ENCODE results near the gene PTTG1IP. TPM values are rescaled to one million over a fixed set of nuclear protein-coding genes. Genes with fewer than 3 reads are reported as not detected.

The PTTG1IP gene
- total and polyA plus RNA-seq, 2 of the 13 experiments (the other 11 are each of a cell fraction or from before 2014, with no cell fraction given): 161 to 700 TPM

DNA sequence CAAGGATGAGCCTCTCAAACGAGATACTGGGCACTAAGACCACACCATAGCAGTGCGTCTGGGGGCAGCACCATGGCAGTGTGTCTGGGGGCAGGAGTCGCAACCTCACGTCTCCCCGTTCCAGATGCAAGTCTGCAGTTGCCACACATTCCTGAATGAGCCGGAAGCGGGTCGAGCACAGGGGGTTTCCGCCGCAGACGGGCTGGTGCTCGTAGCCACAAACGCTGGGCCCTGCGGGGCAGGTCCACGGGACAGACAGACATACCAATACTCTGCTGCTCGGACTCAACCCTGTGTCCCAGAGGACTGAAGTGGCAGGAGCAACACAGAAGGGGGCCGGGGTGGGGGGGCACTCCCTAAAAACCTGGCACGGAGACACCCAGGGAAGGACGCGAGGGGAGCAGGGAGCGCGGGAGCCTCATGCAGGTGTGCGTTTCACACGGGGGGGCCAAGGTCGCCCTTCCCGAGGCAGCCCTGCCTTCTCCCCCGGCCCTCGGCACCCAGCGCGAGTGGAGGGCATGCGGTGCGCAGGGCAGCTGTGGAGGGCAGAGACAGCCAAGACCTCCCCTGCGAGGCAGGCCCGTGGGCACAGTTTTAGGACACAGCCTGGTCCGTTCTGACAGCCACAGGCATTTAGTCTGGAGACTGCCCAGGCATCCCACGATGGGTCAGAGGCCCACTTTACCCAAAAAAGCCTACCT, 24.5 kb downstream of the PTTG1IP start (continued):
- TF ChIP-seq, protein P1, sequence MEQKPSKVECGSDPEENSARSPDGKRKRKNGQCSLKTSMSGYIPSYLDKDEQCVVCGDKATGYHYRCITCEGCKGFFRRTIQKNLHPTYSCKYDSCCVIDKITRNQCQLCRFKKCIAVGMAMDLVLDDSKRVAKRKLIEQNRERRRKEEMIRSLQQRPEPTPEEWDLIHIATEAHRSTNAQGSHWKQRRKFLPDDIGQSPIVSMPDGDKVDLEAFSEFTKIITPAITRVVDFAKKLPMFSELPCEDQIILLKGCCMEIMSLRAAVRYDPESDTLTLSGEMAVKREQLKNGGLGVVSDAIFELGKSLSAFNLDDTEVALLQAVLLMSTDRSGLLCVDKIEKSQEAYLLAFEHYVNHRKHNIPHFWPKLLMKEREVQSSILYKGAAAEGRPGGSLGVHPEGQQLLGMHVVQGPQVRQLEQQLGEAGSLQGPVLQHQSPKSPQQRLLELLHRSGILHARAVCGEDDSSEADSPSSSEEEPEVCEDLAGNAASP (CRISPR knock-in tag; IDR thresholded peaks at IDR 0.05; ENCODE audit: borderline replicate concordance): no peak
- TF ChIP-seq, protein P2, sequence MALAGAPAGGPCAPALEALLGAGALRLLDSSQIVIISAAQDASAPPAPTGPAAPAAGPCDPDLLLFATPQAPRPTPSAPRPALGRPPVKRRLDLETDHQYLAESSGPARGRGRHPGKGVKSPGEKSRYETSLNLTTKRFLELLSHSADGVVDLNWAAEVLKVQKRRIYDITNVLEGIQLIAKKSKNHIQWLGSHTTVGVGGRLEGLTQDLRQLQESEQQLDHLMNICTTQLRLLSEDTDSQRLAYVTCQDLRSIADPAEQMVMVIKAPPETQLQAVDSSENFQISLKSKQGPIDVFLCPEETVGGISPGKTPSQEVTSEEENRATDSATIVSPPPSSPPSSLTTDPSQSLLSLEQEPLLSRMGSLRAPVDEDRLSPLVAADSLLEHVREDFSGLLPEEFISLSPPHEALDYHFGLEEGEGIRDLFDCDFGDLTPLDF (CRISPR knock-in tag; IDR thresholded peaks at IDR 0.05): no peak
- TF ChIP-seq ZMAT3 (CRISPR knock-in tag; conservative IDR thresholded peaks at IDR 0.05) (0 out of 2 replicates have a peak, but pooled peaks have one; percentile 16), RBFOX2 (IDR thresholded peaks at IDR 0.05; ENCODE audit: low read depth, low read length) (peak; percentile 51; the same call in 1 of the 2 replicates), ZFX (CRISPR knock-in tag; IDR thresholded peaks at IDR 0.05; ENCODE audit: low read depth) (peak; percentile 20; the same call in 1 of the 2 replicates), FOSL1 (CRISPR knock-in tag; IDR thresholded peaks at IDR 0.05; ENCODE audit: borderline replicate concordance) (no peak), ZEB1 (IDR thresholded peaks at IDR 0.05; ENCODE audit: insufficient replicate concordance, low read depth) (no peak), KDM2A (CRISPR knock-in tag; IDR thresholded peaks at IDR 0.05; ENCODE audit: borderline replicate concordance, low read depth) (0 out of 2 replicates have a peak, but pooled peaks have one; percentile 37)
- TF ChIP-seq, protein P3, sequence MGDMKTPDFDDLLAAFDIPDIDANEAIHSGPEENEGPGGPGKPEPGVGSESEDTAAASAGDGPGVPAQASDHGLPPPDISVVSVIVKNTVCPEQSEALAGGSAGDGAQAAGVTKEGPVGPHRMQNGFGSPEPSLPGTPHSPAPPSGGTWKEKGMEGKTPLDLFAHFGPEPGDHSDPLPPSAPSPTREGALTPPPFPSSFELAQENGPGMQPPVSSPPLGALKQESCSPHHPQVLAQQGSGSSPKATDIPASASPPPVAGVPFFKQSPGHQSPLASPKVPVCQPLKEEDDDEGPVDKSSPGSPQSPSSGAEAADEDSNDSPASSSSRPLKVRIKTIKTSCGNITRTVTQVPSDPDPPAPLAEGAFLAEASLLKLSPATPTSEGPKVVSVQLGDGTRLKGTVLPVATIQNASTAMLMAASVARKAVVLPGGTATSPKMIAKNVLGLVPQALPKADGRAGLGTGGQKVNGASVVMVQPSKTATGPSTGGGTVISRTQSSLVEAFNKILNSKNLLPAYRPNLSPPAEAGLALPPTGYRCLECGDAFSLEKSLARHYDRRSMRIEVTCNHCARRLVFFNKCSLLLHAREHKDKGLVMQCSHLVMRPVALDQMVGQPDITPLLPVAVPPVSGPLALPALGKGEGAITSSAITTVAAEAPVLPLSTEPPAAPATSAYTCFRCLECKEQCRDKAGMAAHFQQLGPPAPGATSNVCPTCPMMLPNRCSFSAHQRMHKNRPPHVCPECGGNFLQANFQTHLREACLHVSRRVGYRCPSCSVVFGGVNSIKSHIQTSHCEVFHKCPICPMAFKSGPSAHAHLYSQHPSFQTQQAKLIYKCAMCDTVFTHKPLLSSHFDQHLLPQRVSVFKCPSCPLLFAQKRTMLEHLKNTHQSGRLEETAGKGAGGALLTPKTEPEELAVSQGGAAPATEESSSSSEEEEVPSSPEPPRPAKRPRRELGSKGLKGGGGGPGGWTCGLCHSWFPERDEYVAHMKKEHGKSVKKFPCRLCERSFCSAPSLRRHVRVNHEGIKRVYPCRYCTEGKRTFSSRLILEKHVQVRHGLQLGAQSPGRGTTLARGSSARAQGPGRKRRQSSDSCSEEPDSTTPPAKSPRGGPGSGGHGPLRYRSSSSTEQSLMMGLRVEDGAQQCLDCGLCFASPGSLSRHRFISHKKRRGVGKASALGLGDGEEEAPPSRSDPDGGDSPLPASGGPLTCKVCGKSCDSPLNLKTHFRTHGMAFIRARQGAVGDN (CRISPR knock-in tag; IDR thresholded peaks at IDR 0.05): peak; percentile 65
- TF ChIP-seq, protein P4, sequence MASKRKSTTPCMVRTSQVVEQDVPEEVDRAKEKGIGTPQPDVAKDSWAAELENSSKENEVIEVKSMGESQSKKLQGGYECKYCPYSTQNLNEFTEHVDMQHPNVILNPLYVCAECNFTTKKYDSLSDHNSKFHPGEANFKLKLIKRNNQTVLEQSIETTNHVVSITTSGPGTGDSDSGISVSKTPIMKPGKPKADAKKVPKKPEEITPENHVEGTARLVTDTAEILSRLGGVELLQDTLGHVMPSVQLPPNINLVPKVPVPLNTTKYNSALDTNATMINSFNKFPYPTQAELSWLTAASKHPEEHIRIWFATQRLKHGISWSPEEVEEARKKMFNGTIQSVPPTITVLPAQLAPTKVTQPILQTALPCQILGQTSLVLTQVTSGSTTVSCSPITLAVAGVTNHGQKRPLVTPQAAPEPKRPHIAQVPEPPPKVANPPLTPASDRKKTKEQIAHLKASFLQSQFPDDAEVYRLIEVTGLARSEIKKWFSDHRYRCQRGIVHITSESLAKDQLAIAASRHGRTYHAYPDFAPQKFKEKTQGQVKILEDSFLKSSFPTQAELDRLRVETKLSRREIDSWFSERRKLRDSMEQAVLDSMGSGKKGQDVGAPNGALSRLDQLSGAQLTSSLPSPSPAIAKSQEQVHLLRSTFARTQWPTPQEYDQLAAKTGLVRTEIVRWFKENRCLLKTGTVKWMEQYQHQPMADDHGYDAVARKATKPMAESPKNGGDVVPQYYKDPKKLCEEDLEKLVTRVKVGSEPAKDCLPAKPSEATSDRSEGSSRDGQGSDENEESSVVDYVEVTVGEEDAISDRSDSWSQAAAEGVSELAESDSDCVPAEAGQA (IDR thresholded peaks at IDR 0.05; ENCODE audit: low read depth): no peak
- TF ChIP-seq, protein P4 (CRISPR knock-in tag; IDR thresholded peaks at IDR 0.05; ENCODE audit: borderline replicate concordance): no peak
- TF ChIP-seq, protein P5, sequence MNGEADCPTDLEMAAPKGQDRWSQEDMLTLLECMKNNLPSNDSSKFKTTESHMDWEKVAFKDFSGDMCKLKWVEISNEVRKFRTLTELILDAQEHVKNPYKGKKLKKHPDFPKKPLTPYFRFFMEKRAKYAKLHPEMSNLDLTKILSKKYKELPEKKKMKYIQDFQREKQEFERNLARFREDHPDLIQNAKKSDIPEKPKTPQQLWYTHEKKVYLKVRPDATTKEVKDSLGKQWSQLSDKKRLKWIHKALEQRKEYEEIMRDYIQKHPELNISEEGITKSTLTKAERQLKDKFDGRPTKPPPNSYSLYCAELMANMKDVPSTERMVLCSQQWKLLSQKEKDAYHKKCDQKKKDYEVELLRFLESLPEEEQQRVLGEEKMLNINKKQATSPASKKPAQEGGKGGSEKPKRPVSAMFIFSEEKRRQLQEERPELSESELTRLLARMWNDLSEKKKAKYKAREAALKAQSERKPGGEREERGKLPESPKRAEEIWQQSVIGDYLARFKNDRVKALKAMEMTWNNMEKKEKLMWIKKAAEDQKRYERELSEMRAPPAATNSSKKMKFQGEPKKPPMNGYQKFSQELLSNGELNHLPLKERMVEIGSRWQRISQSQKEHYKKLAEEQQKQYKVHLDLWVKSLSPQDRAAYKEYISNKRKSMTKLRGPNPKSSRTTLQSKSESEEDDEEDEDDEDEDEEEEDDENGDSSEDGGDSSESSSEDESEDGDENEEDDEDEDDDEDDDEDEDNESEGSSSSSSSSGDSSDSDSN (CRISPR knock-in tag; IDR thresholded peaks at IDR 0.05): peak; percentile 31; the same call in 1 of the 2 replicates

All from HepG2 (cell line).